ENCODE measurements around the gene PREP.
"Not testable (repeated sequence)": the region's sequence is repeated elsewhere in the genome, so short reads cannot be mapped to it uniquely, and the experiment has no call there.

PREP gene

GRCh38 chr6:105259913-105260889 is 142.7 kb downstream of the PREP start:
- DNase-seq: peak; percentile 81

GRCh38 chr6:105258816-105259215 is 144.1 kb downstream of the PREP start:
- DNase-seq: no peak

GRCh38 chr6:105257340-105257739 is 145.5 kb downstream of the PREP start:
- DNase-seq: peak; percentile 63

GRCh38 chr6:105256619-105257018 is 146.3 kb downstream of the PREP start:
- DNase-seq: peak; percentile 14

GRCh38 chr6:105253787-105254186 is 149.1 kb downstream of the PREP start:
- DNase-seq: no peak

- DNase-seq: no peak
These were observed 151.2 kb downstream of the PREP start for GRCh38 chr6:105251689-105252088.

- DNase-seq: no peak
These were observed 152.3 kb downstream of the PREP start for GRCh38 chr6:105250533-105250932.

GRCh38 chr6:105243487-105243886 is 159.4 kb downstream of the PREP start:
- no peak for DNase-seq

- no peak for DNase-seq
These were observed 167.7 kb downstream of the PREP start for GRCh38 chr6:105235155-105235554.

- not testable (repeated sequence) for DNase-seq
These were observed 171.1 kb downstream of the PREP start for GRCh38 chr6:105231771-105232170.
